Activated CD8-positive, alpha-beta memory T cell treated with anti-CD3 and anti-CD28 coated beads, Interleukin-2, amount 50 U/mL, for 1 hour (primary cell): Measurements from ENCODE around the gene ASPHD2.

Source experiments
- DNase-seq: peaks from one replicate; pipeline ENCODE4 v3.0.0-alpha.2; 2020; ENCODE audit errors: extremely low read depth

Gene ASPHD2

DNA sequence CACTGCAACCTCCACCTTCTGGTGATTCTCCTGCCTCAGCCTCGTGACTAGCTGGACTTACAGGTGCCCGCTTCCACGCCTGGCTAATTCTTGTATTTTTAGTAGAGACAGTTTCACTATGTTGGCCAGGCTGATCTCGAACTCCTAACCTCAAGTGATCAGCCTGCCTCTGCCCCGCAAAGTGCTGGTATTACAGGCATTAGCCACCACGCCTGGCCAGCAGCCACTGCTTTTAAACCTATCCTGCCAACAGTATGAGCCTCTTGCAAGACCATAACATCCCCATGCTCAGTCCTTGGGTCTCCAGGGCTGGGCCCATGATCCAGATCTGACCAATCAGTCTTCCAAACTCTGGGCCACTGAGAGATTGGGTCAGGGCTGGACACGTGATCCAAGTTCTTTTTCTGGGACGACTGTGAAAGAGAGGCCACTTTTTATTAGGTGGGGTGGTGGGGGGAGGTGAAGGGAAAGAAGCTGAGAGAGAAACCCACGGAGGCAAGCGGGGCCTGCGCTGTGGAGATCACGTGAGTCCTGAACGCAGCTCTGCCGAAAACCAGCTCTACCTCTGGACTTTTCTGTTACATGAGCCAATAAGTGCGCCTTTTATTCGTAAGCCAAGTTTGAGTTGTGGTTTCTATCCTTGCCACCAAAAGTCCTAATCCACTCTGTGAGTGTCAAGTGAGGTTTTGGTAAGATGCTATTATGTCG is 17.9 kb downstream of the ASPHD2 start:
- DNase-seq: no peak

DNA sequence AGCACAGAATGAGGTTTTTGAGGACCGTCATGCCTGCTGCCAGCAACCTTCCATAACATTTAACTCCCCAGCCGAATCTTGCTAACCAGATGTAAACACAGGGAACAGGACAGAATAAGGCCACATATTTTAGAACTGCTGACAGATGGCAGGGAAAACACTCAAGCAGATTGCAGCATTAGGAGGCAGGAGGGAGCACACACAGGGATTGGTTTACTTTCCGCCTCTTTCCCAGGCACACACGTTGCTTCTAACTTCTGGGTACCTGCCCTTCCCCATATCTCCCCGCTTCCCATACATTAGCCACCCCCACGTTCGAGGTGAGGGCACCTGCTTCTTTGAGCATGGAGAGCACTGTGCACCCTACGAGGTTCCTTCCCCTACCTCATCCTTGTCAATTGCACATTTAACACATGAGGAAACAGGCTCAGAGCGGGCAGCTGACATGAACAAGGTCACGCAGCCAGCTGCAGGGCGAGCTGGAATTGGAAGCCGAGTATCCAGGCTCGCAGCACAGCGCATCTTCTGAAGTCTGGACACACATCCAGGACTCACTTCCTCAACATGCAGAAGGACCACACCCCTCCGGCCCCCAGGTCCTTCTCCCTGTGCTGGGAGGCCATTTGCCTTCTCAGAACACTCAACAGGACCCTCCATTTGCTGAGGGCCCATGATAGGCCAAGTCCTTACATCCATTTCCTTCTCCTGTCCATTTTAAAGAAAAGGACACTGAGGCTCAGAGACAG is 18.7 kb downstream of the ASPHD2 start:
- no peak for DNase-seq

DNA sequence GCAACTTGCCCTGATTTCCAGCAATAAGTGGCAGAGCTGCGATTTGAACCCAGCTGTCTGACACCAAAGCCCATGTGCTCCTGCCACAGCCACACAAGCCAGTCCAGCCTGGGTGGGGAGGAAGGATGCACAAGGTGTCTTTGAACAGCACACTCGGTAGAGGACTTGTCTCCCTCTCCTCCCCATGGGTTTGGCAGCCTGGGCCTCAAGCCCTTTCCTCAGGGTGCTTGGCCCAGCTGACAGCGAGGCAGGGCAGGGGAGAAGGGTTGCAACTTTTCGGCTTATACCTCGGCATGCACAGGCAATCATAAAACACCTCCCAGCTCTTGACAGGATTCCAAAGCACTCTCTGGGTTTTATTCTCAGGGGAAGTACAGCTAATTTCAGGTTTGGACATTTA is 19.3 kb downstream of the ASPHD2 start:
- no peak for DNase-seq

DNA sequence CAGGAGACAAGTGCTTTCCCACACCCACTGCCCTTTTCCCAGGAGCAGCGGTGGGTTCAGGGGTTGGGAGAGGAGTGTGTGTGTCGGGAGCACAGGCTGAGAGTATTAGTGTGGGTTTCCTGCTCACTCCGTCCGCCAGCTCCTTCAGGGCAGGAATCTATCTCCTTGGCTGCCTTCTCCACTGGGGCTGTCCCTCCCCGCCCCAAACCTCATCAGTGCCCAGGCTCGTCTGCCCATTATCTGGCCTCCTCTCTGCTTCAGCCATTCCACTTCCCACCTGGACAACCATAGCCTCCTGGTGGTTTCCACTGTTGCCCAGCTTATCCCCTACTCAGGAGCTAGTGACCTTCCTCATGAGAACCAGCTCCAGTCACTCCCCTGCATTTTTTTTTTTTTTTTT is 19.9 kb downstream of the ASPHD2 start:
- no peak for DNase-seq

DNA sequence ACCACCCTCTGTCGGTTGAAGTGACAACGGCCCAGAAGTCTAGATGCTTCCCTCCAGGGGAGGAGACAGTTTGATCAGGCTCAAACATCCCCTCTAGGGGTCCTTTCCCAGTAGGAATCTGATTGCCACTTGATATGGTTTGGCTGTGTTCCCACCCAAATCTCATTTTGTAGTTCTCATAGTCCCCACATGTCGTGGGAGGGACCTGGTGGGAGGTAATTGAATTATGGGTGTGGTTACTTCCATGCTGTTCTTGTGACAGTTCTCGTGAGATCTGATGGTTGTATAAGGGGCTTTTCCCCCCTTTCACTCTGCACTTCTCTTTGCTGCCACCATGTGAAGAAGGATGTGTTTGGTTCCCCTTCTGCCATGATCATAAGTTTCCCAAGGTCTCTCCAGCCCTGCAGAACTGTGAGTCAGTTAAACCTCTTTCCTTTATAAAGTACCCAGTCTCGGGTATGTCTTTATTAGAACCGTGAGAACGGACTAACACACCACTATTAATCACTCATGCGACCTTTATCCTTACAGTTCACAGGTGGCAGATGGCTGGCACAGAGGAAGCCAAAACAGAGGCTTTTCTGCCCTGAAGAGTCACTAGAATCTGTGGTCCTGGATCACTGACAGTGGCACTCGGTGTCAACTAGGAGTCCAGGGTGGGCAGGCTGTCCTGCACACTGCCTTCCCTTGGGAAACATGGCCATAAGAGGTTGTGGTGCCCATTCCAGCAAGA is 21.6 kb downstream of the ASPHD2 start:
- DNase-seq: no peak

DNA sequence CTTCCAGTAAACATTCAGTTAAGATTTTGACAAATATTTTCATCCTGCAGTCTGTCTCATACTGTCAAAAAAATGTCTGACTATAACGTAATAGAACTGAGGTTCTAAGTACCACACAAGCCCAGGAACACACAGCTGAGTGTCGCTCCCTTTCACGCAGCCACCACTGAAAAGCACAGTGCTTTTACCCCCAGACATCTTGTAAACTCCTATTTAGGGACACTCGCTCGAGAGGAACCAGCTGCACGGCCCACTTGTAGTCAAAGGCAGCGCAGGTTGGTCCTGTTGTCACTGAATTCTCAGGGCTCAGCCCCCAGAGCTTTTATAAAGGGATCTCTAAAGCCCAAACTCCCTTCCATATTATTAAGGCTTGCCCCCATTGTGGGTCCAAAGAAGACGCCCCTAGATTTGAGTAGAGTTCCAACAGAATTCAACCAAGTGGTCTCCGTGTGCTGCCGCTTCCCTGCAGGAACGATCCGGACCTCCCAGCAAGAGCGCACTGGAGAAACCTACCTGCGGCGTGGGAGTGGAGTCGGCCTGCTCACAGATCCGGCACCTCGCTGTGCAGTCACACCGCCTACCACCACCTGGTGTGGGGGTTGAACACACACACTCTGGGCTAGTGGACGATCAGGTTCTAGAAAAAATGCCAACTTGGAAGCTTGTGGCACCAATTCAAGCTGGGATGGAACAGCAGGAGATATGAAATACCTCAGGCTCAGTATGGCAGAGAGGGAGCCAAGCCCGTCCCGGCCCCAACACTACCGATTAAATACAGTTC is 23.4 kb downstream of the ASPHD2 start:
- no peak for DNase-seq

DNA sequence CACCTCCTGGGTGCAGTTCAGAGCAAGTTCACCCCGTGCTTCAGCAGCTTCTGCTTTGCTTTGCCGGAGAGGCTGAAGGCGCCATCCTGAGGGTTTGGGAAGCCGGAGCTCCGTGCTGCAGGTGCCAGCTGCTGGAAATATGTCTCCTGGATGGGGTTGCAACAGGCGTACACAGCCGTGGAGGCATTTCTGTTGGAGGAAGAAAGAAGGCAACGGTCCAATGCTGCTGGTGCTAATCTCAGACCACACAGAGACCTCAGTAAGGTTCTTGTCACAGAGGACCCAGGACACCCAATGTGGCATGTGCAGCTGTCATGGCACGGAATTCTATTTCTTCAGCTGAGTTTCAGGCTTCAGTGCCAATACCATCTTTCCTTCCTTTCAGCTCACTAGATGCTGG is 24.2 kb downstream of the ASPHD2 start:
- no peak for DNase-seq

DNA sequence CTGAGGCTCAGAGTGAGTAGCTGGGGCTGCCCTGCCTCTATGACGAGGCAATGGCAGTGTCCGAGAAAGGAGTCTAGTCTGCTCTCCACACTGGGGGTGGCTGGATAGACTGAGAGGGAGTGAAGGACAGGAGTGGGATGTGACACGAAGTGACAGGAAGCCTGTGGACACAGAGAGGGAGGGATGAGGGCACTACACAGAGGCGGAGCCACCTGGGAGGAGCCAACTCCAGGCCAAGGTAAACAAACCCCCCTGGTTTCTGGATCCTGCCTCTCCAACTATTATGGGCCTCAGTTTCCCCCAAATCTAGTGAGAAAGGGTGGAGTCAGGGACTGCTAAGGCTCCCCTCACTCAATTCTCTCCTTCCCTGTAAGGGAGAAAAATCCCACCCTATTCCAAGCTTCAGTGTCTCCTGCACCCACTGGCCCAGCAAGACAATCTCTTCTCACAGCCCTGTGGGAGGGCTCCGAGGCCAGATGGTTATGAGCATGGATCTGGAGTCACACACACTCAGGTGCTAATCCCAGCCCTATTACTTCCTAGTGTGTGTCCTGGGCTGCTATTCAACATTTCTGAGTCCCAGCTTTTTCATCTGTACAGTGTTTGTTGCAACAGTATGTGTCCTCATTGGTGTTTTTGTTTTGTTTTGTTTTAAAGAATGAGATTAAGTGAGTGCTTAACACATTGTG is 24.9 kb downstream of the ASPHD2 start:
- no peak for DNase-seq

DNA sequence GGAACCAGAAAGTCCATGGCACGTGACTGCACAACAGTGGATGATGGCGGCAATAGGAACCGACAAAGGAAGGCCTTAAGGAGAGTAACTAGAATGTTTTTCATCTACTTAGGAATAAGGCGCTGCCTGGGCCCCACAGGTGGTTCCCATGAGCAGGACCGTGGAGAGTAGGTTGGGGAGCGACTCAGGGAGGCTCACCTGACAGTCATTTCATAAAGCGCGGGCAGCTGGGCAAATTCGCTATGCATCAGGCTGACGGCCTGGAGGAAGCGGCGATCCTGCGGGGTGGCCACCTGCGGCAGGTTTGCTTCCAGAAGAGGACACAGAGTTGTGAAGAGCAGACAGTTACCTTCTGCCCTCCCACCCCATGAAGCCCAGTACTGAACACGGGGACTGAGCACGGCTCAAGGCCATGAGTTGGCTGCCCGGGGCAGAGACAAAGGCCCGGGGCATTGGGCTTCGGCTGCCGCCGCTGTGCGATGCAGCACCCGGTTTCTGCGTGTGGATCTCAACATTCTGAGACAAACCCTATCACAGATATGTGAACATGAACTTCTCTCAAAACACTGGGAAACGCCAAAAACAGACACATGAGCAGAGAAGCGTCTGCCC is 28.7 kb downstream of the ASPHD2 start:
- DNase-seq: no peak

DNA sequence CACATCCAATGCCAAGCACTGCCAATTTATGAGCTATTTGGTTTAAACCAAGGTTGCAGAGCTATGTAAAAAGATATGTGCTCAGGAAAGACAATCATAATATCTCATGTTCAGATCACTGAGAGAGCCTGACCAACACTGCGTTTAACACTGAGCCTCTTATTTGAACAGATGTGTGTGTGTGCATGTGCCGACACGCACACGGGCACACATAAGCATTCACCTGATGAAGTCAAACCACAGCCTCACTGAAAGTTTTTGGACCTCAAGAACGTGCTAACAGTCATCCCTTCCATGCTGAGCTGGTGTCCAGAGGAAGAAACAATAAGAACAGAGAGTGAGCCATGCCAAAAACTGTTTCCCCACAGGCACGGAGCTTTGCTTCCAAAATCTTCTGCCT is 31.1 kb downstream of the ASPHD2 start:
- DNase-seq: no peak

DNA sequence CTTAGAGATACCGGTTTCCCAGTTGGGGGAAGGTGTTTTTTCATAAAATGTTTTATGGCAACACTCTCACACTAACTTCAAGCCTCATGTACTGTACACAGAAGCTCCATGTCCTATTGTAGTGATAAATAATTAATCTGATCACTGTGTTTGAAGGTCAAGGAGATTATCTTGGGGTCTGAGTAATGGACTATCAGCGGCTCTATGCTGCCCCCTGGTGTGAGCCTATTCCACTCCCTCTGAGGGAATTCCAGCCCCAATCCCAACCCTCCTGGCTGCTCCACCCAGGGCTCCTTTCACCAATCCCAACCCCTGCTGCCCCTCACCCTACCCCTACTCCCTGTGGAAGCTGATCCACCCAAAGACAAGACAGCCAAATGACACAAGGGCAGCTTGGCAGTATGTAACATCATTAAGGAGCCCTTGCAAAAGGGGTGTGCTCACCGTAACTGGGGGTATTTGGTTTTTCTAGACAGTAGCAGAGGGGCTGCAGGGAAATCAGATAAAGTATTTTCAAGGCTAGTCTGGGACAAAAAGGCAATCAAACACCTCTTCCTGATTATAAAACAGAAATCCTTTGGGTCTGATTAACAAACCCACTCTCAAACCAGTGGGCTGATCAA is 32.2 kb downstream of the ASPHD2 start:
- no peak for DNase-seq

DNA sequence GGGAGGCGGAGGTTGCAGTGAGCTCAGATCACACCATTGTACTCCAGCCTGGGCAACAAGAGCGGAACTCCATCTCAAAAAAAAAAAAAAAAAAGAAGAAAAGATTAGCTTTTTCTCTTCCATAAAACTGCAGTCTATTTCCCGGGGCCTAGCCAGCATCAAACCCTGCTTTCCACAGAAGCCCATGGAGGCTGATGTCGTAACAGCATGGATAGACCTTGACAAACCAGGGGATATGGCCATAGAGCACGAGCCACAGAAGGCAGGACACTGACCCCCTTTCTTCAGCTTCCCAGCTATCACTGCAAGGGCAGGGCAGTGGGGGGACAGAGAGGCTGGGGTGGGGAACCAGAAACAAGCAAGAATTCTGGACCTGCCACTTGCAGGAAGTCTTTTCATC is 33.0 kb downstream of the ASPHD2 start:
- DNase-seq: no peak

DNA sequence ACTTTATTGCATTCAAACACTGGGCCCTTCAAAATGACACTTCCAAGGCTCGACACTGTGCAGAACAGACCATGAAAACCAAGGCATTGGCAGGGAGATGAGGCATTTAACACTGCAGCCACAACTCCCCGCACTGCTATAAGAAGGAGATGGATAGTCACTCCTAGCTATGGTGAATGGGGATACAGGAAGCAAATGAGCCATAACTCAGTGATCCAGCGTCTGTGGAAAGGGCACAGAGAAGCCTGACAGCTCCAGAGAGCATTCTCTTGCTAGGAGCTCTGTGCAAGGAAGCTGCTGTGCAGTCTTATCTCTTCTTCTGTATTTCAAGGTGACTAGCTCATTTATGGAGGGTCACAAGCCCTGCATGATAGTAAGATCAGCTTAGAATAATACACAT is 33.6 kb downstream of the ASPHD2 start:
- DNase-seq: no peak

DNA sequence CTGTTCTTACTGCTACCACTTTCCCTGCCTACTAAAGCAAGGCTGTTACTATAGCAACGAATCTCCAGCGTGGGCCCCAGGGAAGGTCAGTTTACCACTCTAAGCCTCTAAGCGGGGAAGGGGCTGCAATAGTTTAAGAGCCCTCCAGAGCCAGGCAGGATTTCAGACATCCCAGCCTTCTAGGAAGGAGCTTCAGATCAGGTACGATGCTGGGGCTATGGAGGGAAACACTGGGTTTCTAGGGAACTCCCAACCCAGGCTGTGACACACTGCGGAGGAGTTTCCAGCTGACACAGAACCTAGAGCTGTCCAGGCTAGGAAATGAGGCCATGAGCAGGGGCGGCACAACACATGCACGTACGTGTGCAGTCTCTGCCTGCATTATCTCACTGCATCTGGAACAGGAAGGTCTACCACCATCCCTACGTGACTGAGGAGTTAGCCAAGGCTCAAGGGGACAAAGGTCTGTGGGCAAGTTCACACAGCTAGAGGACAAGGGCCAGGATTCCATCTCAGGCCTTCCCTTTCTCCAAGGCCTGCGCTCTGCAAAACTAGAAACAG is 34.1 kb downstream of the ASPHD2 start:
- DNase-seq: no peak

DNA sequence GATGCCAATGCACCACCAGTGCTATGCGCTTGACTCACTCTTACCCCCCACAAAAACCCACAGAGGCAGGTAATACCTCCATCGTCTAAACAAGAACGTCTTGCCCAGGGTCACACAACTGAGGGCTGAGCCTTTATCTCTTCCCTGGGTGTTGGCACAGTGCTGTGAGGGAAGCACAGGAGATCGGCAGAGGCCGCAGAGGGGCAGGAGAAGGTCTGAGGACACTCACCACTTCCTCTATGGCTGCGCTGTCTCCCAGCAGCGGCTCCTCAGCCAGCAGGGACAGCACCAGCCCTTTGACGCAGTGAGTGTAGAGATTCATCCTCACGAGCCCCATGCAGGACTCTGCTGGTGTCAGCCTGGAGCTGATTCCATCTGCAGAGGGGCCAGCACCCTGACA is 34.6 kb downstream of the ASPHD2 start:
- no peak for DNase-seq

DNA sequence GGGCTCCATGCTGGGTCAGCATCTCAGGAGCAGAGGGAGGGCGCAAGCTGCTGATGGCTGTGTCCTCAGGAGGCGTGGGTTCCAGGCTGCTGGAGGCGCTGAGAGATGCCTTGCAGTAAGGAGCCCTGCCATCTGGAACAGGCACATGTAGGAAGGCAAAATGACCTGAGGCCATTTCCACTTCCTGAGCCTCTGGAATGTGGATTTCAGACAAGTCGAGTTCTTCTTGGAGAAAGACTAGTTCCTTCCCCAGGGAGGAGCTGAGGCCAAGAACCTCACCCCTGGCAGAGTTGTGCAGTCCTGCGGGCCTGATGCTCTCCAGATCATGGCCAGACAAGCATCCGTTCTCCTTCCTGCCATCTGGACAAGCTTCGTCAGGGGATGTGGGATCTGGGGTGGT is 35.3 kb downstream of the ASPHD2 start:
- no peak for DNase-seq

DNA sequence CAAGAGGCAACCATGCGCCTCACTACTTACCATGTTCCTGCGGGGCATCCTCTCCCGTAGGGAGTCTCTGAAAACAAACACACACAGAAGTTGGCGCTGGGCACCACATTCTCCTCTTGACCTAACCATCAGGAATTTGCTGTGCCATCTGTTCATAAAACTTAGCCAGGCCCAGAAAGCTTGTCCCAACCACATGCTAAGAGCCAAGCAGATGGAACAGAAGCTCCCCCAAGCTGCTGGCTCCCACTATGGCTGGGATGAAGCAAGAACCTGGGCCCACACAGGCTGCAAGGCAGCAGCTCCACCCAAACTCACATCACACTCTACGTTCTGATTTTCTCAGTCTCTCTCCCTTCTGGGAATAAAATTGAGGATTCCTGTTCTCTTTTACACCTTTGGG is 37.1 kb downstream of the ASPHD2 start:
- DNase-seq: no peak

DNA sequence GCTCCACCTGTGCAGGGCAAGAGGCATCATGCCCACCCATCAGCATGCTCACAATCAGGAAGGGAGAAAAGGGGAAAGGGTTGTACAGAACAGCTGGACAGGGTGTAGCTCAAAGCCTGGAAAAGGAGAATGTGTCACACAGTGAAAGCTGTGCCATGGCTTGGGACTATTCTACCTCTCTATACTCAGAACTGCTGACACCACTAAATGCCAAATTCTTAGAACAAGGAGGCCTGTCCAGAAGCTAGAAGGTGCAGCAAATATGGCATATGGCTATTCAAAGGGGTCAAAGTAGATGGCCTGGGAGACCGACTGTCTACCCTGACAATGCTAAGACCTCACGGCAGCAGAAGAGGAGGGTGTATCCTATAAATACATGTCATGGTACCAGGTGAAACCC is 41.7 kb downstream of the ASPHD2 start:
- no peak for DNase-seq

DNA sequence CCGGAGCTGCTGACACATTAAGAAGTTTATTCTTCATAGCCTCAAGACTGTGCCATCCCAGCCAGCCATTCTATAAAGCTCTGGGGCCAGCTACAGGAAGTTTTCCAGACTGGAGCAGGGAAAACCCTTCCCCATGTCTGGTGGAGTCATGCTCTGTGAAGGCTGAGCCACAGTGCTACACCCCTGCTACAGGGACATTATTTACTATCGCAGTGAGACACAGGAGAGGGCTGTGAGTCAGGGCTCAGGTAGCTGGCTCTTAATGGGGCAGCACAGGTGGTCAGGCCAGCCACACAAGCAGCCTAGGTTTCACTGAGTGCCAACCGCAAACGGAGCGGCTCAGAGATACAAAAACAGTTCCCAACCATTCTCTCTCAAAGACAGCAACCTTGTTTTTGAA is 42.5 kb downstream of the ASPHD2 start:
- DNase-seq: no peak

DNA sequence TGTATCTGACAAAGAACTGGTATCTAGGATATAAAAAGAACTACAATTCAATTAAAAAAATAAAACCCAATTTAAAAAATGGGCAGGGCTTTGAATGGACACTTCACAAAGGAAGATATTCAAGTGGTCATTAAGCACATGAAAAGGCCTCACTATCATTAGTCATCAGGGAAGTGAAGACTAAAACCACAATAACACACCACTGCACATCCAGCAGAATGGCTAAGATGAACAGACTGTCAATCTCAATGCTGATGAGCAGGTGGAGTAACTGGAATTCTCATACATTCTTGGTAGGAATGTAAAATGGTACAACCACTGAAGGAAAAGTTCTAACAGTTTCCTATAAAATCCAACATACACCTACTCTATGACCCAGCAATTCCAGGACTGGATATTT is 45.6 kb downstream of the ASPHD2 start:
- no peak for DNase-seq
